Measurements from ENCODE around the gene SNX22.
A peak's percentile ranks its signal among the peaks of the same experiment; 100 is the strongest.

Gene SNX22

DNA sequence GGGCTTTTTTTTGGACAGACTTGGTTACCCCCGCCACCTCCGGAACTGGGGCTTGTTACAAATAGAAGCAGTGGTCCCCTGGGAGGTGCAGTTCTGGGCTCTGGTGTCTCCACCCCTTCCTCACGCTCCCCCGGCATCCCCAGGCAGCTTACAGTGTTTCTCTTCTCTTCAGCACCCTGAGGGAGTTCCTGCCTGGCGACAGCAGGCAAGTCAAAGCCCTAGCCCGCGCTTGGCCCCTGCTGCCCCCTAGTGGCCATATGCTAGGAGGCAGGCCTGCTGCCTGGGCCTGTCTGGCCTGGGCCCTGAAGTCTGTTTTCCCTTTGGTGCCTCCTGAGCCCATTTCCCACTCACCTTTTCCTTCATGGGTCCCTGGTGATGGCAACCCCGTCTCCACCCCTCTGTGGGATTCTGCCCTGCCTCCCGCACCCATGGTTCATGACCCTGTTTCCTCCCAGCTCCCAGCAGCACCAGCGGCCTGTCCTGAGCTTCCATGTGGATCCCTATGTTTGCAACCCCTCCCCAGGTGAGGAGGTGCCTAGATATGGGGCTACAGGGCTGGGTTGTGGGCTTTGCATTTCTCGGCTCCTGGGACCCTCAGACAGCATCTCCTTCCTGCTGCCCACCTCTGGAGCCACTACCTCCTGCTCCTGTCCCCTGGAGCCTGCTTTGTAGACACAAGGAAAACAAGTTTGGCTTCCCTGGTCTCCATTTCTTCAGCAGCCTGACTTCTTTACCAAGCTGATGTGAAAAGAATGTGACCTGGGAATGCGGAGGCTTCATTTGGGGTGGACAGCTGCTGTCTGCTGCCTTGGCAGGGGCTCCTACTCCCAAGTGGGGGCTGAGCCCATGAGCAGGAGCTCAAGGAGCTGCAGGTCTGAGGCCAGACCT lies 2.2 kb downstream of the SNX22 start:
- Histone ChIP-seq H3K27ac (peak overlapping the region in 8 of 21 experiments; percentile 2 to 41 (median 18)), H3K4me3 (peak overlapping the region in 1 of 7 experiments; percentile 12)

GRCh38 chr15:64155802-64156651 lies 4.5 kb downstream of the SNX22 start:
- Histone ChIP-seq H3K27ac (no peak overlapping the region), H3K4me3 (no peak overlapping the region)

- no peak overlapping the region for H3K27ac ChIP-seq
- no peak overlapping the region for H3K4me3 ChIP-seq
These were observed 5.3 kb downstream of the SNX22 start for GRCh38 chr15:64156652-64157331.

DNA sequence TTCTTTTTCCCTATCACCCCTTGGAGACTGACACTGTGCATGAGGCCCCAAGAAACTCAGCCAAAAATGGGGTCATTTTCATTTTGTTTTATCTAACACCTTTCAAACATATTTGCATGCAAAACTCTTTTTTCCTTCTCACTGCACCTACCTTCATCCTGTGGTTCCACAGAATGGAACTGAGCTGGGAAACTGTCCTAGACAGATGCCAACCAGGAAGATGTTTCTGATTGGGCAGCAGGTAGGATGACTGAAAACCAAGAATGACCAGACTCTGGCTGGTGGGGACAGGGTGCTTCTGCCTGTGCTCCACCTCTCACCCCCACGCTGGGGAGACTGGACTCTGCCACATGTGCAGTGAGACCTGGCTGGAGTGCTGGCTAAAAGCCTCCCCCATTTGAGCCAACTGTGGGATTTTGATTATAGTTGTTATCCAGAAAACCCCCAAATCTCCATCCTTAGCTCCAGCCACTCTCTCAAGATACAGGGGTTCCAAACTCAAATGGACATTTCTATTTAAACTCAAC lies 6.1 kb downstream of the SNX22 start:
- Histone ChIP-seq H3K4me3 (no peak overlapping the region), H3K27ac (no peak overlapping the region)

DNA sequence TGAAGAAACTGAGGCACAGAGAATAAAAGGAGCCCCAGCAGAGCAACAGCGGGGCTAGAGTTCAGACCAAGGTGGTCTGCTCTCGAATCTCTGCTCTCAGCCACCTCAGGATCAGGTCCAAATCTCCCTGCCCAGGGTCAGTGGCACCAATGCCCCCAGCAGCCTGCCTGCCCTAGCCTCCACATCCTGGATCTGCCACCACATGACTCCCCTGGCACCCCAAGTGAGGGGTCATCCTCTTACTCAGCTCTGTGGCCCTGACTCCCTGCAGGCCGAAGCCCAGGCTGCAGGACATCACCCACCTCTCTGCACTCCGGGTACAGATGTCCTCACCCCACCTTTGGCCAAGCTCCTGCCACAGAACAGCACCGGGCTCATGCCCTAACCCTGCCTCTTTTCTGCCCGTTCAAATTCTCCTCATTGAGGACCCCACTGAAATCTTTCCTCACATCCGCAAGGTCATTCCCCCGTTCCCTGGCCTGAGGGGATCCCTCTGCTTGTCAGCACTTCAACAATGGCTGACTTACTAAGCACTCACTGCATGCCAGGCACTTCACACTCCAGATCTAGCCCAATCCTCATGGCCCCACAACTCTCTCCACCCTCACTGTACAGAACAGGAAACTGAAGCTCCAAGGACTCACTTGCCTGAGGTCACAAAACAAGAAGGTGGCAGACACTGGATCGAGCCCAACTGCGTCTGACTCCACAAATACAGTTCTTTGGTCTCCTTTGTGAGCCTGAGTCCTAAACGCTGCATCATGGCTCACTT lies 7.0 kb downstream of the SNX22 start:
- Histone ChIP-seq H3K4me3 (no peak overlapping the region), H3K27ac (no peak overlapping the region)

GRCh38 chr15:64161688-64162477 lies 10.4 kb downstream of the SNX22 start:
- peak overlapping the region in 19 of 21 experiments; percentile 79 to 97 (median 88) for H3K27ac ChIP-seq
- peak overlapping the region; percentile 65 to 90 (median 76) for H3K4me3 ChIP-seq

GRCh38 chr15:64162478-64162868 lies 10.9 kb downstream of the SNX22 start:
- H3K4me3 ChIP-seq: peak overlapping the region; percentile 65 to 90 (median 76)
- peak overlapping the region; percentile 7 to 97 (median 87) for H3K27ac ChIP-seq

DNA sequence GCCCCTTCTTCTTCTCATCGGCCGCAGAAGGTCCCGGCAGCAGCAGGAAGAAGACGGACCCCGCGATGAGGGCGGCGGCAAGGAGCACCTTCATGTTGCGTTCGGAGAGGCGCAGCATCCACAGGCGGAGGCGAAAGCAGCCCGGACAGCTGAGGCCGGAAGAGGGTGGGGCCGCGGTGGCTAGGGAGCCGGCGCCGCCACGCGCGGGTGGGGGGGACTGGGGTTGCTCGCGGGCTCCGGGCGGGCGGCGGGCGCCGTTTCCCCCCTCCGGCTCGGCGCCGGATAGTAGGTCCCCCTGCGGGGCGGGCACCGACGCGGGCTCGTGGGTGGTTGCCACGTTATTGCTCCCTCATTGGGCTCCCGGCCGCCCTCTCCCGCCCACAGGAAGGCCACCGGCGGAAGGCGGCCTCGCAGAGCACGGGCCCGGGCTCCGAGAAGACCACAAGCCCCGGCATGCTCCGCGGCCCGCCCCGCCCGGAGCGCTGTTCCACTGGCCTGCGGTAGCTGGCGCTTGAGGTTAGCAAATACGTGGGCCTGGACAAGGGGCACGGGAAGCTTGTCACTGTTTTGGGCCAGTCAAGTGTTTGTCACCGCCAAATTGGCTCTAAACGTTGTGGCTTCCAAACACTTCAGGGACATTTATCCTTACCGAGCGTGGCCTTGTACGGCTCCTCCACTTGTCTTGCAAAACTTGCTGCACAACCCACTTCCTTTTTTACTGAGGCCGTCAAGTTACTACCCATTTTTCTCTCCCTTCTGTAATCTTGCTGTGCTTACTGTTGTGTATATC lies 11.5 kb downstream of the SNX22 start, which contains the start of gene PPIB:
TSS of gene PPIB (minus strand) at position 154 of the 790 bp plus-strand sequence. CDS start at position 118, 36 bp downstream.
- Histone ChIP-seq H3K4me3 (peak within 1 kb of the TSS; percentile 65 to 90 (median 76)), H3K27ac (peak within 1 kb of the TSS; percentile 7 to 97 (median 87))

DNA sequence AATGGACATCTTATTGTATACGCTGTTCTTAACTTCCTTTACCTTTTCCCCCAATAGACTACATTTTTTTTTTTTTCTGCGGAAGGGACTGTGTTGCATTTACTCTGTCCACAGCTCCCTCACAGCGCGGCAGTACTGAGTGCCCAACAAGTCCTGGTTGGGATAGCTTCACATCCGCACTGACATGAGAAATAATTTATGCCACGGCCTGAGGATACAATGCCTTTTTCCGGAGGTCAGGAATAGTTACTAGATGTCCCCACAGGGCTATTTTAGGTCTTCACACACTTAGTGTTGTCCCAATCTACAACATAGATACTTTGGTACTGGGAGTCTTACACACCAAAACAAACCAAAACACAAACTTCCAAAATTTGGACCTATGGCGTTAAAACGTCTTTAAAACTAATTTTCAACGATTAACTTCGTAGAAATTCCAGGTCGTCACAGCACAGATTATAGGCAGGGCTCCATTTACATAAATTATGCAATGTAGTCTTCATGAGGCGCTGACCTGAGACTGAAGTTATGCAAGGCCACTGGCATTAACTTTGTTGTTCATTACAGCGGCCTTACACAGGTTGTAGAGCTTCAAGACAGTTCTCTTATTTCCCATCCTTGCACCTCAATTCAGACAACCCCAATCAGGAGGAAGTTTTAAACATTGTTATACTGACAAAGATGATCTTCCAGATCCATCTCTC lies 12.3 kb downstream of the SNX22 start:
- Histone ChIP-seq H3K27ac (peak overlapping the region in 20 of 21 experiments; percentile 64 to 97 (median 88)), H3K4me3 (peak overlapping the region; percentile 65 to 90 (median 76))

- Histone ChIP-seq H3K4me3 (no peak overlapping the region), H3K27ac (peak overlapping the region in 14 of 21 experiments; percentile 26 to 93 (median 88))
These were observed 12.9 kb downstream of the SNX22 start for GRCh38 chr15:64164436-64164835.

GRCh38 chr15:64166102-64166890 lies 14.8 kb downstream of the SNX22 start:
- H3K4me3 ChIP-seq: no peak overlapping the region
- H3K27ac ChIP-seq: no peak overlapping the region

- no peak overlapping the region for H3K27ac ChIP-seq
- no peak overlapping the region for H3K4me3 ChIP-seq
These were observed 28.8 kb downstream of the SNX22 start for GRCh38 chr15:64180235-64180824.

GRCh38 chr15:64182859-64183370 lies 31.4 kb downstream of the SNX22 start:
- no peak overlapping the region for H3K27ac ChIP-seq
- no peak overlapping the region for H3K4me3 ChIP-seq

DNA sequence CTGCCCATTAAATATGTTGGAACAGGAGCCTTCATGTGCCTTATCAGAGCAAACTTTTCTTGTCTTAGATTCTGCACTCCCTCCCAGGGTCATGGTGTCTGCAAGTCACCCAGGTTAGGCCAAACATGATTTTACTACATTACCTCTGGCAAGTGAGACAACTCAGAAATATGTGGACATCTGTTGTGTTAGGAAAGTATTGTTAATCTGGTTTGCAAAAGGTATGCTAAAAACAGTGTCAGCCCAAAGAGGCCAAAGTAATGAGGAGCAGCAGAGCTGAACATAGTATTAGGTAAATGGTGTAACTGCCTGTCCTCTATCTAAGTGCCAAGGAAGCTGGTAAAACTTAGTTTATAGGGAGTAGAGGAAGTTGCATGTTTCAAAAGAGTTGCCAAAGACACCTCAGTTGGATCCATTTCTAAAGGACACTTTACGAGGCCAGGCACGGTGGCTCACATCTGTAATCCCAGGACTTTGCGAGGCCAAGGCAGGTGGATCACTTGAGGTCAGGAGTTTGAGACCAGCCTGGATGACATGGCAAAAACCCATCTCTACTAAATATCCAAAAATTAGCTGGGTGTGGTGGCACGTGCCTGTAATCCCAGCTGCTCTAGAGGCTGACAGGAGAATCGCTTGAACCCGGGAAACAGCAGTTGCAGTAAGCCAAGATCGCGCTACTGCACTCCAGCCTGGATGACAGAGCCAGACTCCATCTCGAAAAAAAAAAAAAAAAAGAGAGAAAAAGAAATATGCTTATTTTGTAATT lies 33.8 kb downstream of the SNX22 start:
- Histone ChIP-seq H3K27ac (no peak overlapping the region), H3K4me3 (no peak overlapping the region)

All from skin epidermis (tissue), 12 donors.